Measurements from ENCODE around the gene SYNGAP1.
"Not testable (repeated sequence)": the region's sequence is repeated elsewhere in the genome, so short reads cannot be mapped to it uniquely, and the experiment has no call there.

SYNGAP1 gene

DNA sequence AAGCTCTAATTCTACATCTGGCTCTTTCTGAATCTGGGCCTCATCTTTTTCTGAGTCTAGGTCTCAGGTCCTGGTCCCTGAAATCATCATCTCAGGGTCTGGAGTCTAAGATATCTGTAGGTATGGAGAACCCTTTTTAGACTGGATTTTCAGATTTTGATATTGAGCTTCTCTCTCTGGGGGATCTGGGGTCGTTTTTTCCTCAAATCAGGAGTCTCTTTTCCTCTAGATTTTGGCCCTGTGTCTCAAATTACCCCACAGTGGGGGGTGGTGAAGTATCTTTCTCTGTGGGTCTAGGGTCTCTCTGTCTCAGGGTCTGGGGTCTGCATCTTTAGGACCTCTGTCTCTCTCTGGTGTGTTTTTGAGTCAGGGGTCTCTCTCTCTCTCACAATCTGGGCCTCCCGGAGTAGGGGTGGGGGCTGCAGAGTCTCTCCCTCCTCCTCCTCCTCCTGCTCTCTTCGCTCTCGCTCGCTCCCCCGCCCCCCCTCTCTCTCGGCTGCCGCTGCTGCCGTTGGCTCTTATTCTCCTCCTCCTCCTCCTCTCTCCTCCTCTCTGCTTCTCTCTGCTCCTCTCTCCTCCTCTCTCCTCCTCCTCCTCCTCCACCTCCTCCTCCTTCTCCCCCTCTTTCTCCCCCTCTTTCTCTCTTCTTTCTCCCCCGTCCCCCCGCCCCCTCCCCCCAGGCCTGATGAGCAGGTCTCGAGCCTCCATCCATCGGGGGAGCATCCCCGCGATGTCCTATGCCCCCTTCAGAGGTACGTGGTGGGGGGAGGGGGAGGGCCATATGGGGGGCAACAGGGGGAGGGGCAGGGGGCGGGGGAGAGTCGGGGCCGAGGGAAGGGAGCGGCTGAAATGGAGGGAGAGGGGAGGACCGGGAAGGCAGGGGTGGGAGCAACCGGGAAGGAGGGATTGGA, at the start of gene SYNGAP1:
Gene SYNGAP1 (plus strand): TSS at position 486 of the 911 bp plus-strand sequence. CDS start 200 bp downstream, at position 686.
- peak; percentile 21 for DNase-seq

DNA sequence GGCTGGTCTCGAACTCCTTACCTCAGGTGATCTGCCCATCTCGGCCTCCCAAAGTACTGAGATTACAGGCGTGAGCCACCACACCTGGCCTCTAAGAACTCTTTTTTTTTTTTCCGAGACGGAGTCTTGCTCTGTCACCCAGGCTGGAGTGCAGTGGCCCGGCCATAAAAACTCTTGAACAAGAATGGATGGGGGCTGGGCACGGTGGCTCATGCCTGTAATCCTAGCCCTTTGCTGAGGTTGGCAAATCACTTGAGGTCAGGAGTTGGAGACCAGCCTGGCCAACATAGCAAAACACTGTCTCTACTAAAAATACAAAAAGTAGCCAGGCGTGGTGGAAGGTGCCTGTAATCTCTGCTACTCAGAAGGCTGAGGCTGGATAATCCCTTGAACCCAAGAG, 48.0 kb upstream of the SYNGAP1 start:
- not testable (repeated sequence) for DNase-seq

DNA sequence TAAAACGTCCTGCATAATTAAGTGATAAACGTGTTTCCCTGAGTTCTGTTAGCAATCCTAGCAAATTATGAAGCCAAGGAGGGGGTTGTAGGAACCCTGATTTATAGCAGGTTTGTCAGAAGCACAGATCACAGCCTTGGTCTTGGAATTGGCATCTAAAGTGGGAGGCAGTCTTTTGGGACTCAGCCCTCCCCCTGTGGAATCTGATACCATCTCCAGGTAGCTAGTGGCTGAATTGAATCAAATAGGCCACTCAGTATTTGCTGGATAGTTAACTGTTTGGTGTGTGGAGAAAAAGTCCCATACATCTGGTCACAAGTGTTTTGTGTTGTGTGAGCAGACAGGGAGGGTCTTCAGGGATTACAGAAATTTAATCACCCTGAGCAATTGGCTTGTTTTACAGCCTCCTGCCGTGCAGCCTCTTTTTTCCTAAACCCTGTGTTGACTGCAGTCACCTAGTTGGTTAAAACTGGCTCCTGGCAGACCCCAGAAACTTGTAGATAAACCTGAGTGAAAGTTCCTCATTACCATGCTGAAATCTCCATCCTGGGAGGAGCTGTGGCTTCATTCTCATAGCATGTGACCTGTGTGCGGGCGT, 47.2 kb upstream of the SYNGAP1 start:
- DNase-seq, result no peak

DNA sequence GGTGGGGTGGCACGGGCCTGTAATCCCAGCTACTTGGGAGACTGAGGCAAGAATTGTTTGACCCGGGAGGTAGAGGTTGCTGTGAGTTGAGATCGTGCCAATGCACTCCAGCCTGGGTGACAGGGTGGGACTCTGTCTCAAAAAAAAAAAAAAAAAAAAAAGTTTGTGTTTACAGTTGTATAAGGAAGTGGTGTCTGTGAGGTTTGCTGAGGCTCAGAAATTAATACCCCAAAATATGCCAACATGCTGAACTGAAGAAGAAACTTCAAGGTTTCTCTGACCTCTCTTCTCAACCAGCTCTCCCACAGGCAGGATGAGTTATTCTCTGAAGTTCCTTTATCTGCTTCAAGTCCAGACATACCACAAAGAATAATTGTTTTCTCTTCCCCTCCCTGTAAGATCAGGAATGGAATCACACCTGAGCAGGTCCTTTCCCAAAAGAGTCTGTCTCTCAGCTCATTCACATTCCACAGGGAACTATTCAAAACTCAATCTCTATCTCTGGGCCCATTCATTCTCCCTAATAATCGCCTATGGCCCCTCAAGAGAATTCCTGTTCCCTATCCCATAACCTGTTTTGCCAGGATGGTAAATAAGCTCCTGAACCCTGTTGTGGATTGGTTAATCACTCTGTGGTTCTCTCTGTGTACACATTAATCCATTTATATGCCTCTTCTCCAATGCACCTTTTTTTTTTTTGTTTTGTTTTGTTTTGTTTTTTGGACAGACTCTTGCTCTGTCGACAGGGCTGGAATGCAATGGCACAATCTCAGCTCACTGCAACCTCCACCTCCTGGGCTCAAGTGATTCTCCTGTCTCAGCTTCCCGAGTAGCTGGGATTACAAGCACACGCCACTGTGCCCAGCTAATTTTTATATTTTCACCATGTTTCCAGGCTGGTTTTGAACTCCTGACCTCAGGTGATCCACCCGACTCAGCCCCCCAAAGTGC, 45.6 kb upstream of the SYNGAP1 start:
- DNase-seq, result no peak

DNA sequence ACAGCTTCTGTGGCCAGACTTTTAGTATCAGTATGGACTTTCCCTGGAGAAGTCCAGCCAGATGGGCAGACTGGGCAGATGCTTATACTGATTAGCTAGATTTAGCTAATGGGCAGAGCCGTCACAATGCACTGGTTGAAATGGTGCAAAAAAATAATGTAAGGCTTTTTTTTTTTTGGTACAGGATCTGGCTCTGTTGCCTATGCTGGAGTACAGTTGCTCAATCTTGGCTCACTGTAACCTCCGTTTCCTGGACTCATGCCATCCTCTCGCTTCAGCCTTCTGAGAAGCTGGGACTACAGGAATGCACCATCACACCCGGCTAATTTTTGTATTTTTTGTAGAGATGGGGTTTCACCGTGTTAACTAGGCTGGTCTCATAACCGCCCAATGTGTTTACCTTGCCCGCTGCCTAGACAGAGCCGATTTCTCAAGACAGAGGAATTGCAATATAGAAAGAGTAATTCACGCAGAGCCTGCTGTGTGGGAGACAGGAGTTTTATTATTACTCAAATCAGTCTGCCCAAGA, 44.7 kb upstream of the SYNGAP1 start:
- no peak for DNase-seq

DNA sequence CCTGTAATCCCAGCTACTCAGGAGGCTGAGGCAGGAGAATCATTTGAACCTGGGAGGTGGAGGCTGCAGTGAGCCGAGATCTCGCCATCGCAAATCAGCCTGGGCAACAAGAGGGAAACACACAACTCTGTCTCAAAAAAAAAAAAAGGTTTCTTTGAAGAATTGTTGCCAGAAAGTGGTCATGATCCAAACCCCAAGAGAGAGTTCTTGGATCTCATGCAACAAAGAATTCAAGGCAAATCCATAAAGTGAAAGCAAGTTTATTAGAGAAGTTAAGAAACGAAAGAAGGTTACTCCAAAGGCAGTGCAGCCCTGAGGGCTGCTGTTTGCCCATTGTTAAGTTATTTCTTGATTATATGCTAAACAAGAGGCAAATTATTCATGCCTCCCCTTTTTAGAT, 42.7 kb upstream of the SYNGAP1 start:
- no peak for DNase-seq

DNA sequence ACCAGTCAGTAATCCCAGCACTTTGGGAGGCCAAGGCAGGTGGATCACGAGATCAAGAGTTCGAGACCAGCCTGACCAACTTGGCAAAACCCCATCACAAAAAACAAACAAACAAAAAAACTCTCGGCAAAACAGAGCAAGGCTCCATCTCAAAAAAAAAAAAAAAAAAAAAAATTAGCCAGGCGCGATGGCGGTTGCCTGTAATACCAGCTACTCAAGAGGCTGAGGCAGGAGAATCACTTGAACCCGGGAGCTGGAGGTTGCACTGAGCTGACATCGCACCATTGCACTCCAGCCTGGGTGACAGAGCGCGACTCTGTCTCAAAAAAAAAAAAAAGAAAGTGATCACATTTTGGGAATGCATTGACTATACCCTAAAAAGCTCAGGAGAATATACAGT, 40.7 kb upstream of the SYNGAP1 start:
- not testable (repeated sequence) for DNase-seq

DNA sequence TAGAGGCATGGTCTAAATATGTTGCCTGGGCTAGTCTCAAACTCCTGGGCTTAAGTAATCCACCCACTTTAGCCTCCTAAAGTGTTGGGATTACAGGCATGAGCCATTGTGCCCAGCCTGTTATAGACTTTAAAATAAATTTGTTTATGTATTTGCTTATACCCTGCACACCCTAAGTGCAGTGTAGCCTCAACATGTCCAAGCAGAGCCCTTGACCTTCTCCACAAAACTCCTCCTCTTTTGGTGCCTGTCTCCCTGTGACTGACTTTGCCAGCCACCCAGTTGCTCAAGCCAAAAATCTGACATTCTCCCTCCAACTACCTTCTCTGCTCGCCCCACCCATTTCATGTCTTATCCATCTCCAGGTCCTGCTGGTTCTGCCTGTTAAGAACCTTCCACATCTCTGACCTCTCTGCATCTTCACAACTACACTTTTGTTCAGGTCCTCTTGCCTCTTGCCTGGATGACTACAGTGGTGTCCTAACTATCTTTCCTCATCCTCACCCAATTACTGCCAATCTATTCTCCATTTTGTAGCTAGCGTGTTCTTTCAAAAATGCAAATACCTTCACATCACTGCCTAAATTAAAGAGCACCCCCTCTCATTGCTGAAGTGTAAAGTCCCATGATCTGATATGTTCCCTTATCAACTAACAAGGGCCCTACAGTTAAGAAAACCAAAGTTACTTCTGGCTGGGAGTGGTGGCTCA, 39.4 kb upstream of the SYNGAP1 start:
- DNase-seq, result no peak

DNA sequence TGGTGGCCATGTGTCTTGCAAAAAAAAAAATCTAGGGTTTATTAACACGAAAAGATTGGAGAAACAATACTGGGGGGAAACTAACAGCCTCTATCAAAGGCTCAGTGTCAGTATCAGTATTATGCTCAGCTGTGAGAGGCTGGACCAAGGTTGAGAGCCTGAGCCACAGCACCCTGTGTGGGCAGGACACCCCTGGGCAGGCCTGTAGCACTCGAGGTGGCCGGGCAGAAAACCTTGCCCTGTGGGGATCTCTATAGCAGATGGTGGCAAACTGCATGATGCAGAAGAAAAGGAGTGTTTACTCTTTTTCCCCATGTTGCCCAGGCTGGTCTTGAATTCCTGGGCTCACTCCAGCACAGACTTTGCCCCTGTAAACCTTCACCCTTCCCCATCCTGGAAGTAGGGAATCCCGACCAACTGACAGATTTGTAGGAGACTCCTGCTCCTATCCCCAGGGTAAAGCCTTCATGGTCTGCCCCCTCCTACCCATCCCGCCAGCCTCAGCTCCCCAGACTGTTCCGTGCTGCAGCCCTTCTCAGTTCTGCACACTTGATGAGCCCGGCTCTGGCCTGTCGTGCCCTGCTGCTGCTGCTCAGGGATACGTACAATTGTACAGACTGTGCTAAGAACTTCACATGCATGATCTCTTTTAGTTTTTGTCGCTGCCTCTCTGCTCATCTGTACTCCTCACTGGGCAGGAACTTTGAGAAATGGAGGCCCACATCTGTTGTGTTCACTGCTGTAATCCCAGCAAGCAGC, 36.3 kb upstream of the SYNGAP1 start:
- no peak for DNase-seq

DNA sequence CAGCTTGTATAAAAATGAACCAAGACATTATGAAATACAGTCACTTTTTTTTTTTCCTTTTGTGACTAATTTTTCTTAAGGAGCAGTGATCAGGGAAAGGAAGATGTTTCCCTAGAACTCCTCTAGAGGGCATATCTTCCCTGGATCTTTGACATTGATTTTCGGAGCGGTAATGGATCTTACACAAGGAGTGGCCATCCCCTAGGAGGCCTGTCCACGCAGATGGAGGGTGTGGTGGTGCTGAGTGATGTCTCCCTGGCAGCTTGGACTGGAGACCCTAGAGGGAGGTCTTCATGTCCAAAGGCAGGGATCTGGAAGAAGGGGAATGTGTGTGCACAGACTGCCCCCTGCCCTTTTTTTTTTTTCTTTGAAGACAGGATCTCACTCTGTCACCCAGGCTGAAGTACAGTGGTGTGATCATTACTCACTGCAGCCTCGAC, 35.3 kb upstream of the SYNGAP1 start:
- DNase-seq, result no peak

DNA sequence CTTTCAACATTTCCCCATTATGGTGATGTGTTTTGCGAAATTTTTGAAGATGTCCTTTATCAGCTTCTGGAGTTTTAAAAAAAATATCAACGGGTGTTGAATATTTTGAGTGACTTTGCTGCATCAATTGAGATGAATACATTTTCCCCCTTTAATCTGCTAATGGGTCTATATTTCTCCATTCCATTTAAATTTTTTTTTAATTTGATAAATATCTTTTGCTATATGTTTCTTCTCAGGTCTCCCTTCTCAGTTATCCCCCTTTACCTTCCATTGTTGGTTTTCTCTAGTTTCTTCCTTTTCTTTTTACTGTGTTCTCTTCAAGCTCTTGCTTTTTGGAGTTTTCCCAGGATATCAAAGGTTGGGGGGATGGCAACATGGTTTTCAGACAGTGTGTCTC, 29.7 kb upstream of the SYNGAP1 start:
- no peak for DNase-seq

DNA sequence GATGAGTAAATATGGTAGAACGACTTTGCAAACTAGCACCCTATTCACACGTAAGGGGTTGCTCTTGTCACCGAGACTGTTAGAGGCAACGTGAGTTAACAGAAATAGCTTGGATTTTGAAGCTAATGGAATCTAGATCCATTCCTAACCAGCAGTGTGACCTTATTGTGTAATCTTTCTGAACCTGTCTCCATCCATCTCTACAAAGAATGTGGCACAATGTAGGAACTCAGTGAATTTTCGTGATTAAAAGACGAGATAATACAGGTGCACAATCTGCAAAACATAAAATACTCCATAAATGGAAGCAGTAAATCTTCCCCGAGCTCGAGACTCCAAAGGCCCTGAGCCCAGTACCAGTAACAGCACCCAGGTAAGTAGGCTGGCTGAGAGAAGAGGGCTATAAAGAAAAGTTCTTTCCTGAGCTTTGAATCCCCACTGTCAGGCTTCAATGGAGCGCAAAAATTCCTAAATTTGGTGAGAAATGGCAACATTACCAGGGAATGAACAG, 29.0 kb upstream of the SYNGAP1 start:
- no peak for DNase-seq

DNA sequence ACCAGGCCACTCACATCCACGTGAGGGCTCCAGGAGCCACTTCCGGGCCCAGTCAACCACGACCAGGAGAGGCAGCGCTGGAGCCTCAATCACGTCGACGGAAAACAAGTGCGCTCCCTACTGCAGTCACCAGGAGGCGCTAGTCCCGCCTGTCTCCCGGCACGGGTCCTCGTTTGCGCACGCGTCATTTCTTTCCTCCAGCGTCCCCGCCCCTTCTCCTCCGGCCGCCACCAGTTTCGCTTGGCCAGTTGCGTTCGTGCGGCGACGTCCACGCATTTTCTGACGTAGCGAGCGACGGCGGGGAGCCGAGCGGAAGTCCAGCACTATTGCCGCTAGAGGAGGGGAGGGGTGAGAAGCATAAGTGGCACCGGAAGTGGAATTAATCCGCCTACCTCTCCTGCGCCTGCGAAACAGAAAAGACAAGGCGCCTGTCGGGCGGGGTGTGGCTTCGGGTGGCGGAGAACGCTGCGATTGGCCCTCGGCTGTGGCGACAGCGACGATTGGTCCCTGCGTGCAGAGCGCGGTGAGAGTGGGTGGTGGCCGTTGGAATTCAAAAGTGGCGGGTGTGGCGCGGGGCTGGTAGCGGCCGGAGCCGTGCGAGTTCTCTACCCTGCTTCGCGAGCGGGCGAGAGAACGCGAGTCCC, 28.5 kb upstream of the SYNGAP1 start, which contains the start of gene KIFC1:
Gene KIFC1 (plus strand): TSS at position 546 of the 644 bp plus-strand sequence. CDS start 163 bp downstream, outside the sequence.
- DNase-seq, result peak; percentile 99

DNA sequence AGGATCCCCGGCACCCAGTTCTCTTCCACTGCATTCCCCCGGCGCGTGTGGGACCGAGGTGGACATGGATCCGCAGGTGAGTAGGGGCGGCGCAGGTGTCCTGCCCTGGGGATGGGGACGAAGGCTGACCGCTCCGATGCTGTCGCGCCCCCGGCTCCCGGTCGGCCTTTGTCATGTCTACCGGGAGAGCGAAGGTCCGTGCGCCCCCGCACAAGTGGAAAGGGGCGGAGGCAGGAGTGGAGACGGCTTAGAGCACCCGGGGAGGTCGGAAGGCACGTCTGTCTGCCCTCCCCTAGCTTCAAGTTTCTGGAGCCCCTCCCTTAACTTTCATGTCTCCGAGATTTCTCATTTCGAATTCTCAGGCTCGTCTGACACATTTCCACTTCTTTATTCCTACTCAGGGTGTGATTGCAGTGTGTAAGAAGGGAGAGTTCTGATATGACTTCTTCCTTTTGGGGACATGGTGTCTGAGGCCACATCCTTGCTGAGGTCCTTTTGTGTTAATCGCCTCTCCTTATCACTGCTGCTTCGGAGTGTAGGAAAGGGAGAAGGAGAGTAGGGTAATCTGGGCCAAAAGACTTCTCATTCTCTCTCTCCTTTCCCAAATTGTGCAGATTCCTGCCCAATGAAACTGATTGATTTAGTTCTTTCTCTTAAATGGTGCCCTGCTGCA, 27.8 kb upstream of the SYNGAP1 start:
- no peak for DNase-seq

DNA sequence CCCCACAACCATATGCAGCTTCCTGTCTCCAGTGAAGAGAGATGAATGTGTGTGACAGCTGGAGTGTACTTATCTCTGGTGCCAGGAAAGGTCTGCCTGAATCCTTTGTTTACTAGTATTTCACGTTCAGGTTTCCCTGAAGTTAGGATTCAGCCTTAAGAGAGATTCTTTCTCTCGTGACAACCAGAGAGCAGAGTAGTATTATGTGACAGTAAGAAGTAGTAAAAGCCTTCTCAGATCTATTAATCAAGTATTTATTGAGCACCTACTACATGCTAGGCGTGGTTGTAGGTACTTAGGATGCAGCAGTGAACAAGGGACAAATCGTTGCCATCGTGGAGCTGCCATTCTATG, 27.3 kb upstream of the SYNGAP1 start:
- DNase-seq, result no peak

DNA sequence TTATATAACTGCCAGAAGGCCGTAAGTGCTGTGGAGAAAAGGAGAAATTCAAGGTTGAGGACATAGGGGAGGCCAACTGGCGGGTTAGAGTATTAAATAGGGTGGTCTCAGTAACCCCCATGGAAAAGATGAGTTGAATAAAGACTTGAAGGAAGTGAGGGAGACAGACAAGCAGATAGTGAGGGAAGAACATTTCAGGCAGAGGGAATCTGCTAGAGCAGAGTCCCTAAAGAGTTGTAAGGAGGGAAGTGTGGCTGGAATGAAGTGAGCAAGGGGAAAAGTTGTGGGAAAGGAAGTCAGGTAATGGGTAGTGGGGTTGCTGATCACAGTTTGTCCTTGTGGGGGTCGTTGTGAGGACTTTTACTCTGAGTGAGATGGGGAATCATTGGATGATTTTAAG, 26.9 kb upstream of the SYNGAP1 start:
- no peak for DNase-seq

DNA sequence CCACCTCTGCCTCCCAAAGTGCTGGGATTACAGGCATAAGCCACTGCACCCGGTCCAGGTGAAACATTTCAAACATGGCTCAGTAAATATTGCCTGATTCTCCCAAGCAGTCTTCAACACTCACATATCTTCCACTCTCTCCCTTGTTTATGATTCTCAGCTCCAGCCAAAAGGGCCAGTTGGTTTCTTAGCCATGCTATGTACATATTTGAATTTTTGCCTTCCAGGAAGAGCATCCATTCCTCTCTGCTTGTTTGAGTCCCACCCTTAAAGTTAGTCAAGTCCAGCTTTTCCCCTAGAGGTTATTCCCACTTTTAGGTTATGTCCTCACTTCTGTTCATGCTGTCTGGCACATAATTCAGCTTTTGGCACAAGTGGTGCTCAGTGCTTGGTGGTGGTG, 22.3 kb upstream of the SYNGAP1 start:
- DNase-seq, result no peak

DNA sequence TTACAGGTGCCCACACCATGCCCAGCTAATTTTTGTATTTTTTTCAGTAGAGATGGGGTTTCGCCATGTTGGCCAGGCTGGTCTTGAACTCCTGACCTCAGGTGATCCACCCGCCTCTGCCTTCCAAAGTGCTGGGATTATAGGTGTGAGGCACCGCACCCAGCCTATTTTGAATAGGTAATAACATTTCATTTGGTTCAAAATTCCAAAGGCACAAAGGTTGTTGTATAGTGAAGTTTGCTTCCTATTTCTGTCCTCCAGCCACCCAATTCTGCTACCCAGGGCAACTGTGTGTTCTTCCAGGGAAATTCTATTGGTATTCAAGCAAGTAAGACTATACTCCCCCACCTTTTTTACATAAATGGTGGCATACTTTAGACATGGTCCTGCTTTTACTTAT, 21.3 kb upstream of the SYNGAP1 start:
- DNase-seq, result not testable (repeated sequence)

DNA sequence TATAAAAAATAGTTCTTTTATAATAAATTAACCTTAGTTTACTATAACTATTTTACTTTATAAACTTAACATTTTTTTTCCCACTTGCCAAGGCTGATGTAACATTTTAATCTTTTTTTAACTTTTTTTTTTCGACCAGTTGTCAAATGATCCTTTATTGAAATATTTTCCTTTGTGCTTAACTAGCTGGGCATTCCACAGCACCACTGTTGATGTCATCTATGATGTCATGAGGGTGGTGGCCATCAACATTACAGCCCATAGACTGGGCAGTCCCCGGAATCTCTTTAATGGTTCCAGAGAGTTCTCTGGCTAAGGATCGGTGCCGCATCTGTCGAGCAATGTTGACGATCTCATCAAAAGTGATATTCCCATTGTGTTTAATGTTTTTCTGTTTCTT, 20.0 kb upstream of the SYNGAP1 start:
- not testable (repeated sequence) for DNase-seq

DNA sequence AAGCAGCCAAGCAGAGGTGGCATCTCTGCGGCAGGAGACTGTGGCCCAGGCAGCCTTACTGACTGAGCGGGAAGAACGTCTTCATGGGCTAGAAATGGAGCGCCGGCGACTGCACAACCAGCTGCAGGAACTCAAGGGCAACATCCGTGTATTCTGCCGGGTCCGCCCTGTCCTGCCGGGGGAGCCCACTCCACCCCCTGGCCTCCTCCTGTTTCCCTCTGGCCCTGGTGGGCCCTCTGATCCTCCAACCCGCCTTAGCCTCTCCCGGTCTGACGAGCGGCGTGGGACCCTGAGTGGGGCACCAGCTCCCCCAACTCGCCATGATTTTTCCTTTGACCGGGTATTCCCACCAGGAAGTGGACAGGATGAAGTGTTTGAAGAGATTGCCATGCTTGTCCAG, 15.0 kb upstream of the SYNGAP1 start:
- no peak for DNase-seq
